HepG2 (cell line): Measurements from ENCODE around the gene AXIN1. TPM values are rescaled to one million over a fixed set of nuclear protein-coding genes. Genes with fewer than 3 reads are reported as not detected.

Experiments
- ATF7 ChIP-seq, 2 experiments: fragments of 450-650 bp in 1 of 2; sonication (generic) in 1 of 2; formaldehyde crosslinking in 1 of 2; IDR thresholded peaks; 2 replicates each; pipeline versions ENCODE4 v1.4.0 to v1.6.1; 2016 to 2020; ENCODE audit warnings: antibody characterized with exemption in 1 of 2, mild to moderate bottlenecking in 1 of 2, missing genetic modification reagents in 1 of 2
- CSRNP1 ChIP-seq: sonication (generic); formaldehyde crosslinking; IDR thresholded peaks from 2 replicates; pipeline ENCODE4 v1.8.1; 2023; ENCODE audit warnings: mild to moderate bottlenecking, missing genetic modification reagents
- DRAP1 ChIP-seq: IDR thresholded peaks from 2 replicates; pipeline ENCODE4 v1.6.1; 2016; ENCODE audit warnings: missing genetic modification reagents, missing compliant biosample characterization
- KDM3A ChIP-seq: IDR thresholded peaks from 2 replicates; pipeline ENCODE4 v1.6.1; 2018; ENCODE audit warnings: low read depth, missing compliant biosample characterization
- MTF1 ChIP-seq: sonication (generic); formaldehyde crosslinking; IDR thresholded peaks from 2 replicates; pipeline ENCODE4 v1.5.0; 2020; ENCODE audit warnings: missing genetic modification reagents
- NFIC ChIP-seq: IDR thresholded peaks from 2 replicates; pipeline ENCODE4 v1.6.1; 2012; ENCODE audit warnings: mild to moderate bottlenecking, low read length, inconsistent platforms
- PCBP1 ChIP-seq: fragments of 200-400 bp; formaldehyde crosslinking; IDR thresholded peaks from 2 replicates; pipeline ENCODE4 v1.6.1; 2017; ENCODE audit warnings: mild to moderate bottlenecking, low read depth, low read length, borderline replicate concordance
- PITX1 ChIP-seq: sonication (generic); formaldehyde crosslinking; IDR thresholded peaks from 2 replicates; pipeline ENCODE4 v1.5.1; 2020; ENCODE audit warnings: mild to moderate bottlenecking, missing genetic modification reagents
- SMYD3 ChIP-seq: sonication (generic); formaldehyde crosslinking; IDR thresholded peaks from 2 replicates; pipeline ENCODE4 v1.8.1; 2023; ENCODE audit warnings: mild to moderate bottlenecking, missing genetic modification reagents
- SP140L ChIP-seq: sonication (generic); formaldehyde crosslinking; IDR thresholded peaks from 2 replicates; pipeline ENCODE4 v1.4.0; 2020; ENCODE audit warnings: missing genetic modification reagents, borderline replicate concordance
- ZC3H4 ChIP-seq: sonication (generic); formaldehyde crosslinking; IDR thresholded peaks from 2 replicates; pipeline ENCODE4 v1.4.0; 2020; ENCODE audit warnings: missing genetic modification reagents, borderline replicate concordance
- ZEB1 ChIP-seq: IDR thresholded peaks from 2 replicates; pipeline ENCODE4 v1.6.1; 2012; ENCODE audit warnings: mild to moderate bottlenecking, low read depth, inconsistent platforms; ENCODE audit not compliant: insufficient replicate concordance
- ZNF205 ChIP-seq: IDR thresholded peaks from 2 replicates; pipeline ENCODE4 v1.6.1; 2018; ENCODE audit warnings: missing biosample characterization, missing genetic modification reagents
- ZNF883 ChIP-seq: sonication (generic); formaldehyde crosslinking; IDR thresholded peaks from 2 replicates; pipeline ENCODE4 v1.5.1; 2020; ENCODE audit warnings: mild to moderate bottlenecking, missing genetic modification reagents; ENCODE audit errors: not compliant biosample characterization
- polyA plus RNA-seq, 8 experiments: library from polyadenylated mRNA; depleted of rRNA in 3 of 8; stranded (reverse) in 7 of 8; unstranded in 1 of 8; fragments of >200 nt; fragmentation: Illumina TruSeq in 4 of 8; extraction: Trizol in 4 of 8; gene quantifications; 2 replicates each; pipeline versions ENCODE4 v1.2.1 to v1.2.3, GENCODE V29; 2011 to 2016; ENCODE audit warnings: low read depth in 4 of 8, missing spikeins in 1 of 8, mixed read lengths in 1 of 8; ENCODE audit not compliant: insufficient read depth in 1 of 8
- total RNA-seq, 5 experiments: library from RNA; depleted of rRNA; stranded (reverse); fragments of >200 nt; fragmentation: Illumina TruSeq; extraction: Trizol; gene quantifications; 2 replicates each; pipeline ENCODE4 v1.2.3, GENCODE V29; 2016; ENCODE audit warnings: low read depth in 1 of 5
- TF ChIP-seq, protein P1 (sequence below): sonication (generic); formaldehyde crosslinking; IDR thresholded peaks from 2 replicates; pipeline ENCODE4 v1.4.0; 2020; ENCODE audit warnings: missing genetic modification reagents, borderline replicate concordance
- TF ChIP-seq, protein P2 (sequence below): IDR thresholded peaks from 2 replicates; pipeline ENCODE4 v1.4.0; 2020; ENCODE audit warnings: mild to moderate bottlenecking, missing genetic modification reagents

AXIN1 gene
- total and polyA plus RNA-seq, 2 of the 13 experiments (the other 11 are each of a cell fraction or from before 2014, with no cell fraction given): 24.0 to 26.0 TPM

DNA sequence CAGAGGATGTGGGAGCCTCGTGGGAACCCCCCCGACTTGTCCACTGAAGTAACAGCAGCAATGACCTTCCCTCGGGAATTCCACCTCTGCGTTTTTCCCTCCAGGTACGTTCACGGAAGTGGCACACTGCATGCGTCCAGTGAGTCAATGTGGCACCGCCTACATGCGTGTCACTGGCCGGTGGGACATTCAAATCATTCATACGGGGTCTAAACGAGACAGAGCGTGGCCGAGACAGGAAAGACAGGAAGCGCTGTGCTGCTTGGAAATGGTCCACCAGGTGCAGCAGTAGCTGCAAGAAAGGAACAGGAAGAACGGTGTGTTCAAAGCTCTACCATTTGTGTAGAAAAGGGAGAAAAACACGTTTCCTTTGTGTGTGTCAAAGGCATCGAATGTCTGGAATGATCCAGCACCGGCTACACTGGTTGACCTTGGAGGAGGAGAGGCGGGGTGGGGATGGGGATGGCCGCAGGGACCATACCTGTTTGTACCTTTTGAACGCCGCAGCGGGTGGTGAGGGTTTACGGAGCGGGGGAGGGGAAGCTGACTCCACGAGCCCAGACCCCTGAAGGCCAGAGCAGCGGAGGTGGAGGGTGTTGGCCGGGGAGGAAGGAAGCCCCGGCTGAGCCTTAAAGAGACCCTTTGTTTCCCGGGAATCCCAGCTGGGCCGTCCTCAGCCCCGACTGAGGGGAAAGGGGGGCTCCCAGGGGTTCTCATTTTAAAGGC, 31.0 kb upstream of the AXIN1 start (continued):
- TF ChIP-seq, protein P1, sequence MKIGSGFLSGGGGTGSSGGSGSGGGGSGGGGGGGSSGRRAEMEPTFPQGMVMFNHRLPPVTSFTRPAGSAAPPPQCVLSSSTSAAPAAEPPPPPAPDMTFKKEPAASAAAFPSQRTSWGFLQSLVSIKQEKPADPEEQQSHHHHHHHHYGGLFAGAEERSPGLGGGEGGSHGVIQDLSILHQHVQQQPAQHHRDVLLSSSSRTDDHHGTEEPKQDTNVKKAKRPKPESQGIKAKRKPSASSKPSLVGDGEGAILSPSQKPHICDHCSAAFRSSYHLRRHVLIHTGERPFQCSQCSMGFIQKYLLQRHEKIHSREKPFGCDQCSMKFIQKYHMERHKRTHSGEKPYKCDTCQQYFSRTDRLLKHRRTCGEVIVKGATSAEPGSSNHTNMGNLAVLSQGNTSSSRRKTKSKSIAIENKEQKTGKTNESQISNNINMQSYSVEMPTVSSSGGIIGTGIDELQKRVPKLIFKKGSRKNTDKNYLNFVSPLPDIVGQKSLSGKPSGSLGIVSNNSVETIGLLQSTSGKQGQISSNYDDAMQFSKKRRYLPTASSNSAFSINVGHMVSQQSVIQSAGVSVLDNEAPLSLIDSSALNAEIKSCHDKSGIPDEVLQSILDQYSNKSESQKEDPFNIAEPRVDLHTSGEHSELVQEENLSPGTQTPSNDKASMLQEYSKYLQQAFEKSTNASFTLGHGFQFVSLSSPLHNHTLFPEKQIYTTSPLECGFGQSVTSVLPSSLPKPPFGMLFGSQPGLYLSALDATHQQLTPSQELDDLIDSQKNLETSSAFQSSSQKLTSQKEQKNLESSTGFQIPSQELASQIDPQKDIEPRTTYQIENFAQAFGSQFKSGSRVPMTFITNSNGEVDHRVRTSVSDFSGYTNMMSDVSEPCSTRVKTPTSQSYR (CRISPR knock-in tag): peak; percentile 75; the same call in 1 of the 2 replicates
- TF ChIP-seq SP140L (CRISPR knock-in tag): no peak
- TF ChIP-seq ATF7 (IDR thresholded peaks at IDR 0.05): no peak
- TF ChIP-seq ATF7 (CRISPR knock-in tag; IDR thresholded peaks at IDR 0.05): no peak
- no peak for TF ChIP-seq NFIC
- TF ChIP-seq MTF1 (CRISPR knock-in tag): no peak
- TF ChIP-seq ZC3H4 (CRISPR knock-in tag): 0 out of 2 replicates have a peak, but pooled peaks have one; percentile 31
- TF ChIP-seq ZNF205 (CRISPR knock-in tag): no peak
- no peak for TF ChIP-seq PITX1 (CRISPR knock-in tag)
- no peak for TF ChIP-seq CSRNP1 (CRISPR knock-in tag)
- no peak for TF ChIP-seq SMYD3 (CRISPR knock-in tag)
- TF ChIP-seq PCBP1: 0 out of 2 replicates have a peak, but pooled peaks have one; percentile 29
- TF ChIP-seq, protein P2, sequence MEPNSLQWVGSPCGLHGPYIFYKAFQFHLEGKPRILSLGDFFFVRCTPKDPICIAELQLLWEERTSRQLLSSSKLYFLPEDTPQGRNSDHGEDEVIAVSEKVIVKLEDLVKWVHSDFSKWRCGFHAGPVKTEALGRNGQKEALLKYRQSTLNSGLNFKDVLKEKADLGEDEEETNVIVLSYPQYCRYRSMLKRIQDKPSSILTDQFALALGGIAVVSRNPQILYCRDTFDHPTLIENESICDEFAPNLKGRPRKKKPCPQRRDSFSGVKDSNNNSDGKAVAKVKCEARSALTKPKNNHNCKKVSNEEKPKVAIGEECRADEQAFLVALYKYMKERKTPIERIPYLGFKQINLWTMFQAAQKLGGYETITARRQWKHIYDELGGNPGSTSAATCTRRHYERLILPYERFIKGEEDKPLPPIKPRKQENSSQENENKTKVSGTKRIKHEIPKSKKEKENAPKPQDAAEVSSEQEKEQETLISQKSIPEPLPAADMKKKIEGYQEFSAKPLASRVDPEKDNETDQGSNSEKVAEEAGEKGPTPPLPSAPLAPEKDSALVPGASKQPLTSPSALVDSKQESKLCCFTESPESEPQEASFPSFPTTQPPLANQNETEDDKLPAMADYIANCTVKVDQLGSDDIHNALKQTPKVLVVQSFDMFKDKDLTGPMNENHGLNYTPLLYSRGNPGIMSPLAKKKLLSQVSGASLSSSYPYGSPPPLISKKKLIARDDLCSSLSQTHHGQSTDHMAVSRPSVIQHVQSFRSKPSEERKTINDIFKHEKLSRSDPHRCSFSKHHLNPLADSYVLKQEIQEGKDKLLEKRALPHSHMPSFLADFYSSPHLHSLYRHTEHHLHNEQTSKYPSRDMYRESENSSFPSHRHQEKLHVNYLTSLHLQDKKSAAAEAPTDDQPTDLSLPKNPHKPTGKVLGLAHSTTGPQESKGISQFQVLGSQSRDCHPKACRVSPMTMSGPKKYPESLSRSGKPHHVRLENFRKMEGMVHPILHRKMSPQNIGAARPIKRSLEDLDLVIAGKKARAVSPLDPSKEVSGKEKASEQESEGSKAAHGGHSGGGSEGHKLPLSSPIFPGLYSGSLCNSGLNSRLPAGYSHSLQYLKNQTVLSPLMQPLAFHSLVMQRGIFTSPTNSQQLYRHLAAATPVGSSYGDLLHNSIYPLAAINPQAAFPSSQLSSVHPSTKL (CRISPR knock-in tag): 0 out of 2 replicates have a peak, but pooled peaks have one; percentile 24
- TF ChIP-seq ZNF883 (CRISPR knock-in tag): no peak
- peak; percentile 32 for TF ChIP-seq ZEB1
- TF ChIP-seq DRAP1 (CRISPR knock-in tag): no peak
- TF ChIP-seq KDM3A (CRISPR knock-in tag): no peak
